Measurements from ENCODE around the gene CUL1. TPM values are rescaled to one million over a fixed set of nuclear protein-coding genes. Genes with fewer than 3 reads are reported as not detected.

CUL1 gene
- total and polyA plus RNA-seq, 2 donors (not counting 3 experiments of a cell fraction or from before 2014, with no cell fraction given): 25.7 to 50.2 TPM

GRCh38 chr7:148723846-148724245, 25.1 kb downstream of the CUL1 start:
- H3K27me3 ChIP-seq (ENCODE audit: control insufficient read depth in 2 of 2, insufficient read depth in 2 of 2, low read length in 2 of 2): no peaks in the 10 kb centered on the region
- H3K9ac ChIP-seq (replicated peaks; ENCODE audit: extremely low read depth, insufficient read depth, low read length): no peak overlapping the region
- no peak overlapping the region for H3K27ac ChIP-seq (ENCODE audit: insufficient read depth, low read depth, low read length)
- H3K79me2 ChIP-seq (ENCODE audit: control insufficient read depth, insufficient read depth, low read length): peaks cover 100% of the 10 kb centered on the region
- POLR2A ChIA-PET: no interaction called here
- peaks cover 13% of the 10 kb centered on the region for H4K20me1 ChIP-seq (replicated peaks; ENCODE audit: control insufficient read depth, extremely low read depth, insufficient read depth, low read length)
- no peaks in the 10 kb centered on the region for H3K9me3 ChIP-seq (replicated peaks; ENCODE audit: control insufficient read depth, insufficient read depth, low read length)
- no peaks in the 10 kb centered on the region for H3K4me1 ChIP-seq (ENCODE audit: control insufficient read depth, extremely low read depth, insufficient read depth, low read length)
- H3K9me1 ChIP-seq (replicated peaks; ENCODE audit: control insufficient read depth, extremely low read depth, insufficient read depth, low read length): no peaks in the 10 kb centered on the region
- peak; percentile 18 for FAIRE-seq
- CTCF ChIA-PET: no interaction called here
- no peak overlapping the region for H2AFZ ChIP-seq (ENCODE audit: low read depth, low read length)
- no TSS peak for BruUV-seq (replicated peaks)
- dilution Hi-C loops (cut with MboI; ENCODE audit: extremely low pct_ligation_motif_present, low sequenced_read_pairs) (no loop called here), intact Hi-C loops (cut with micrococcal nuclease) (no loop called here)
- no peaks in the 10 kb centered on the region for H3K36me3 ChIP-seq (ENCODE audit: control insufficient read depth in 2 of 2, extremely low read depth in 1 of 2, insufficient read depth in 2 of 2, low read length in 2 of 2)
- no peak overlapping the region for H3K4me3 ChIP-seq (replicated peaks in 1 of 3; ENCODE audit: insufficient read depth in 1 of 3, low read depth in 1 of 3, low read length in 3 of 3)
- no peak for DNase-seq (ENCODE audit: low read depth, low spot score)
- TF ChIP-seq POLR2AphosphoS5 (IDR thresholded peaks at IDR 0.05; ENCODE audit: insufficient read depth, low read depth, low read length) (no peak), MAX (IDR thresholded peaks at IDR 0.05; ENCODE audit: insufficient read depth, insufficient read length) (no peak), FOS (IDR thresholded peaks at IDR 0.05; ENCODE audit: borderline replicate concordance, insufficient read depth, low read length) (no peak), JUN (IDR thresholded peaks at IDR 0.05; ENCODE audit: borderline replicate concordance, insufficient read depth, insufficient read length, low read depth) (no peak), POLR2A (IDR thresholded peaks at IDR 0.05; ENCODE audit: low read depth, low read length) (no peak), GATA2 (IDR thresholded peaks at IDR 0.05; ENCODE audit: insufficient read depth, insufficient read length, low read depth, low read length) (no peak), CTCF (IDR thresholded peaks at IDR 0.05; ENCODE audit: extremely low read depth in 1 of 2, insufficient read depth in 1 of 2, low read depth in 1 of 2, low read length in 2 of 2) (no peak), MYC (IDR thresholded peaks at IDR 0.05; ENCODE audit: low read depth, low read length) (no peak), EZH2 (IDR thresholded peaks at IDR 0.05; ENCODE audit: borderline replicate concordance, low read depth, low read length, severe bottlenecking) (no peak)
- H3K4me2 ChIP-seq (ENCODE audit: insufficient read depth, low read length): no peak overlapping the region
